Measurements from ENCODE around the gene MAPK9.

DNA sequence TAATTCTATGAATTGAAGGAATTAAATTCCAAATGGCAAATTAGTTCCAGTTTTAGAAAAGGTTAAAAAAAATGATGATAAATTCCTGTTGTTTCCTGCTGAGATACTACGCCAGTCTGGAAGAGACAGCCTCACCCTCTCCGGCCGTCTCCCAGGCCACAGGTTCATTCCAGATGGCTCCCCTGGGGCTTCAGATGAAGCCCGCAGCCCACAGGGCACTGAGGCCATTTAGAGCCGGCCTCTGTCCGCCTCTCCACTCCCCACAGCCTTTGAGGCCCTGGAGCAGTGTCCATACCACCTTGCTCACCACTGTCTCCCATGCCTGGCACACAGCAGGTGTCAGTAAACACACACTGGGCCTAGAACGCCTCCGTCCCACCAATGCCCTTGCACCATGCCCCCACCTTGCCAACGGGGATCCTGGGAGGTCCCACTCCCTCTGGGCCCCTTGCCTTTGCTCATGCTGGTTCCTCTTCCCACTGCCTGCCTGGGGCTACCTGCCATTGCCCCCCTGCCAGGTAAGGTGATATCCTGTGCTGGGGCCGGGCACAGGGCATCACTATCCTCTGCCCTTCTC lies 35.2 kb upstream of the MAPK9 start:
- no peak for TF ChIP-seq POLR2A (IDR thresholded peaks at IDR 0.05; ENCODE audit: low read depth, low read length)
- TF ChIP-seq TAF1 (IDR thresholded peaks at IDR 0.05; ENCODE audit: borderline replicate concordance, low read depth, low read length): no peak
- TF ChIP-seq POLR2AphosphoS5 (IDR thresholded peaks at IDR 0.05; ENCODE audit: low read depth, low read length): no peak

Measured in GM12892 (cell line).